Sigmoid colon (tissue), 3 donors: ENCODE measurements around the gene KCNQ1OT1.

Experiments
- POLR2A ChIP-seq, 2 donors: fragments of 450-650 bp; IDR thresholded peaks; one replicate each; pipeline ENCODE4 v1.6.1; 2016; ENCODE audit warnings: antibody characterized with exemption in 2 of 2, mild to moderate bottlenecking in 2 of 2, moderate library complexity in 2 of 2
- TF ChIP-seq, protein P1 (sequence below), 4 experiments: fragments of 450-650 bp in 3 of 4; fragments of 200-600 bp in 1 of 4; IDR thresholded peaks; one replicate each; pipeline ENCODE4 v1.5.1; 2016 to 2019; ENCODE audit warnings: antibody characterized with exemption in 4 of 4, mild to moderate bottlenecking in 3 of 4, moderate library complexity in 2 of 4

DNA sequence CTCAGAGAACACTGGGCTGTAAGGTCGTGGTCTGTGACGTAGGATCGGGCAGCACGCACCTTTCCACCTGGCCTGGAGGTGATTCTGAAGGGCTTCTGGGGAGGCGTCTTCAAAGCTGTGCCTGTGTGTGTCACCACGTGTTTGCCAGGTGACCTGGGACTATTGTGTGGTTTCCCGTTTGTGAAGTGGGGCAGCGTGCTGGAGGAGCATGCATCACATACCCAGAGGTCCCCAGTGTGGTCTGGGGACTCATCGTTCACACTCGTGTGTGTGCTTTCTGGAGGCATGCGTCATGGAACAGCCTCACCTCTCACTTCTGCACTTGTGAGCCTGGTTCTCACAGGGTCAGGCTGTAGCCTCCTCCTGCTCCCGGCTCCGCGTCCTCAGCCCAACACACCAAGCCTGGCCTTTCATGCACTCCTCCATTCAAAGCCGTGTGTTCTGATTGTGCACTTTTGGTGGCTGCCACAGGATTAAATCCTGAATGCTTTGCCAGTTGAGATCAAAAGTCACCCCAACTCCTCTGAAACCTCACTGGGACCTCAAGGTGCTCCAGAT is 106.3 kb downstream of the KCNQ1OT1 start:
- TF ChIP-seq, protein P1, sequence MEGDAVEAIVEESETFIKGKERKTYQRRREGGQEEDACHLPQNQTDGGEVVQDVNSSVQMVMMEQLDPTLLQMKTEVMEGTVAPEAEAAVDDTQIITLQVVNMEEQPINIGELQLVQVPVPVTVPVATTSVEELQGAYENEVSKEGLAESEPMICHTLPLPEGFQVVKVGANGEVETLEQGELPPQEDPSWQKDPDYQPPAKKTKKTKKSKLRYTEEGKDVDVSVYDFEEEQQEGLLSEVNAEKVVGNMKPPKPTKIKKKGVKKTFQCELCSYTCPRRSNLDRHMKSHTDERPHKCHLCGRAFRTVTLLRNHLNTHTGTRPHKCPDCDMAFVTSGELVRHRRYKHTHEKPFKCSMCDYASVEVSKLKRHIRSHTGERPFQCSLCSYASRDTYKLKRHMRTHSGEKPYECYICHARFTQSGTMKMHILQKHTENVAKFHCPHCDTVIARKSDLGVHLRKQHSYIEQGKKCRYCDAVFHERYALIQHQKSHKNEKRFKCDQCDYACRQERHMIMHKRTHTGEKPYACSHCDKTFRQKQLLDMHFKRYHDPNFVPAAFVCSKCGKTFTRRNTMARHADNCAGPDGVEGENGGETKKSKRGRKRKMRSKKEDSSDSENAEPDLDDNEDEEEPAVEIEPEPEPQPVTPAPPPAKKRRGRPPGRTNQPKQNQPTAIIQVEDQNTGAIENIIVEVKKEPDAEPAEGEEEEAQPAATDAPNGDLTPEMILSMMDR (IDR thresholded peaks at IDR 0.05) = no peak
- TF ChIP-seq POLR2A (IDR thresholded peaks at IDR 0.05) = no peak
